Measurements from ENCODE around the gene MOAP1.
"Not testable (repeated sequence)": the region's sequence is repeated elsewhere in the genome, so short reads cannot be mapped to it uniquely, and the experiment has no call there.

The MOAP1 gene

GRCh38 chr14:93142854-93143652 is 41.6 kb downstream of the MOAP1 start:
- DNase-seq: no peak

DNA sequence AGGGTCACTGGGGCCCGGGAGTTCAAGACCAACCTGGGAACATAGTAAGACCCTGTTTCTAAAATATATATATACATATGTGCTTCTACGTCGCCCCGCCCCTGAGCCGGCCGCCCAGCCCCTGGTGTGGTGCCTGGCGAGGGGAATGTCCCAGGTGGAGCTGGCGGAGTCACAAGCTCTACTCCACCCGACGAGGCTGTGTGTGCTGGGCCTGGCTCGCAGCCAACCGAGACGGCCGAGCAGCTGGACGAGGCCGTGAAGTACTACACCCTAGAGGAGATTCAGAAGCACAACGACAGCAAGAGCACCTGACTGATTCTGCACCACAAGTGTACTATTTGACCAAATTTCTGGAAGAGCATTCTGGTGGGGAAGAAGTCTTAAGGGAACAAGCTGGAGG is 46.8 kb downstream of the MOAP1 start:
- DNase-seq: peak; percentile 33 to 69

DNA sequence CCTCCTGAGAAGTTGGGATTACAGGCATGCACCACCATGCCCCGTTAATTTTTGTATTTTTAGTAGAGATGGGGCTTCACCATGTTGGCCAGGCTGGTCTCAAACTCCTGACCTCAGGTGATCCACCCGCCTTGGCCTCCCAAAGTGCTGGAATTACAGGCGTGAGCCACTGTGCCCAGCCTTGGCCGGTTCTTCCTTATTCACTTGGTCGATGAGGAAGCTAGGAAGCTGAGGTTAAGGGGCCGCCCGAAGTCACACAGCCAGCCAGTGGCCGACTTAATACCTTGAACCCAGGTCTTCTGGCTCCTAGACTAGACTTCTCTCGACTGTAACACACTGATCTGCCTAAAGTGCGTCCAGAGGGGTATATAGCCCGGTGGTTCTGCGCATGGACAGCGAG is 48.2 kb downstream of the MOAP1 start:
- not testable (repeated sequence) for DNase-seq

DNA sequence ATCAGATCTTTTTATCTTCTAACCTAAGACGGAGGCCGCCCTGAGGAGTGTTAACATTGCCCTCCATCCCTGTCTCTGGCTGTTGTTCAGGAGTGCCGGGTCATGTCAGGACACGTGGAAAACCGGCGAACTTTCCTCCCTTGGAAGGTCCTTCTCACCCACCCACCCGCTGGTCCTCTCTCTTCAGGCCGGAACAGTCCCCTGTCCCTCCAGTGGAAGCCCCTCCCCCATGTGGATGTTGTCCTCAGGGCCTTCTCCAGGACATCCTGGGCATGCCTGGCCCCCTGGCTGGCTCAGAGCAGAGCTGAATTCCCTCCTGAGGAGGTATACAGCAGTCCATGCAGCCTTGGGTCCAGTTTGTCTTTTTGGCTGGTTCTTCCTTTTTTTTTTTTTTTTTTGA is 48.7 kb downstream of the MOAP1 start:
- no peak for DNase-seq

GRCh38 chr14:93135399-93135798 is 49.3 kb downstream of the MOAP1 start:
- no peak for DNase-seq

DNA sequence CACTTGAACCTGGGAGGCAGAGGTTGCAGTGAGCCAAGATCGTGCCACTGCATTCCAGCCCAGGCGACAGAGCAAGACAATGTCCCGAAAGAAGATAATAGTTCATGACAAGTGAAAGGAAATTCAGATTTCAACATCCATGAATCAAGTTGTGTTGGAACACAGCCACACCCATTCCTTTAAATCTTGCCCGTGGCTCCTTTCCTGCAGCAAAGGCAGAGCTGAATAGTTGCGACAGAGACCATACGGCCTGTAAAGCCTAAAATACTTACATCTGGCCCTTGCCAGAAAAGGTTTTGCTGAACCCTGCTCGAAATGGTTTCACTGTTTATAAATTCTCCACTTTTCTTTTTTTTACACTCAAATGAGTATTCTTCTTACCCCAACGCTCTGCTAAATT is 51.2 kb downstream of the MOAP1 start:
- no peak for DNase-seq

DNA sequence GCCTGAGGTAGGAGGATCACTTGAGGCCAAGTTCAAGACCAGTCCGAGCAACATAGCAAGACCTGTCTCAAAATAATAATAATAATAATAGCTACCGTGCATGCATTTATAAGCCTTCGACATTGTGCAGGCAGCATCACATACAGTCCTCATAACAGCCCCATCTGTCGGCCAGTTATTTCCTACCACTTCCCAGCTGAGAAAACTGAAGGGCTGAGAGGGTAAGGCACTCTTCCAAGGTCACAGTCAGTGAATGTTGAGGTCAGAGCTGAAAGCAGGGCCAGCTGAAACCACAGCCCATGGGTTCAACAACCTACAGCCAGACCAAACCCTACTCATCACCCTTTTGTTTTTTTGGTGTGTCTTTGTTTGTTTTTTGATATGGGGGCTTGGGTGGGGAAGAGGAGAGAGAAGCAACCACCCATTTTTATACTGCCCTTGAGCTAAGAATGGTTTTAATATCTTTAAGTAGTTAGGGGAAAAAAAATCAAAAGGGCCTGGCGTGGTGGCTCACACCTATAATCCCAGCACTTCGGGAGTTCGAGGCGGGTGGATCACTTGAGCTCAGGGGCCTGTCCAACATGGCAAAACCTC is 52.1 kb downstream of the MOAP1 start:
- DNase-seq: peak in 1 of 2 experiments; percentile 8
